GM21737 (cell line): ENCODE data around the gene ZNF264.
"Not testable (repeated sequence)": the region's sequence is repeated elsewhere in the genome, so short reads cannot be mapped to it uniquely, and the experiment has no call there.

Experiments
- ATAC-seq: cut with Tn5 transposase; IDR thresholded peaks from one replicate; pipeline ENCODE4 v1.9.1; 2021; ENCODE audit warnings: mild to moderate bottlenecking, moderate library complexity; ENCODE audit not compliant: unreplicated experiment

Gene ZNF264

DNA sequence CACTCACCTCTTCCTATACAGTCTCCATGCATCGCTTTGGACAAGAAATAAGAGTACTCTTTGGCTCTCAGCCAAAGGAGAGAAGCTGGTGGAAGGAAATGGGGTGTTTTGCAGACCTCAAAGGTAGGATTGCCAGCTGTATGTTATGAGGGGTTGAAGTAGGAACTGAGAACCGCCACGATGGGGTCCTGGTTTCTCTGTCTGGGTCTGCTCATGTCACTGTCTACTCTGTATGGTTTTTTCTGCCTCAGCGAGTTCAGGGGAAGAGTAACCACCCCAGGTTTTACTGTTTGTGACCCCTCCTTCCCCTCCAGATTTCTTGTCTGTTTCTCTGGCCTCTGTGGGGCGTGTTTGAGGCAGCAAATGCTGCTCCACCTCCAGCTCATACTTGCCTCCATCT lies 53.2 kb downstream of the ZNF264 start:
- no peak for ATAC-seq

GRCh38 chr19:57245066-57245465 lies 53.8 kb downstream of the ZNF264 start:
- ATAC-seq, result no peak

DNA sequence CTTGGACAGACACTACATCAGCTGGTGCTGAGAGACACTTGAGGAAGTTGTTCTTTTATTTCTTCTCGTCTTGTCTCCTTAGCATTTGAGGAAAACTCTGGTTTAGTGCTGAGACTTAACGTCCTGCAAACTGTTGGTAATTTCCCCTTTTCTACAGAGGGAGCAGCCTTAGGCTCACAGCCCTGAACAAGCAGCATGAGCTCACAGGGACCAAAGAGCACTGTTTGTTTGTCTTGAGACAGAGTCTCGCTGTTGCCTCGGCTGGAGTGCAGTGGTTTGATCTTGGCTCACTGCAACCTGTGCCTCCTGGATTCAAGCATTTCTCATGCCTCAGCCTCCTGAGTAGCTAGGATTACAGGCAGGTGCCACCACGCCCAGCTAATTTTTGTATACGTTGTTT lies 54.7 kb downstream of the ZNF264 start:
- no peak for ATAC-seq

GRCh38 chr19:57248646-57249045 lies 57.3 kb downstream of the ZNF264 start:
- no peak for ATAC-seq

- no peak for ATAC-seq
Measured at GRCh38 chr19:57249329-57249728, 58.0 kb downstream of the ZNF264 start.

DNA sequence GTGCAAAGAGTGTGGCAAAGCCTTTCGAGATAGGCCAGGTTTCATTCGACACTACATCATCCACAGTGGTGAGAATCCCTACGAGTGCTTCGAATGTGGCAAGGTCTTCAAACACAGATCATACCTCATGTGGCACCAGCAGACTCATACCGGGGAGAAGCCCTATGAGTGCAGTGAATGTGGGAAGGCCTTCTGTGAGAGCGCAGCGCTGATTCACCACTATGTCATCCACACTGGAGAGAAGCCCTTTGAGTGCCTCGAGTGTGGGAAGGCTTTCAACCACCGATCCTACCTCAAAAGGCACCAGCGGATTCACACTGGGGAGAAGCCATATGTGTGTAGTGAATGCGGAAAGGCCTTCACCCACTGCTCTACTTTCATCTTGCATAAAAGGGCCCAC lies 62.5 kb downstream of the ZNF264 start:
- not testable (repeated sequence) for ATAC-seq

DNA sequence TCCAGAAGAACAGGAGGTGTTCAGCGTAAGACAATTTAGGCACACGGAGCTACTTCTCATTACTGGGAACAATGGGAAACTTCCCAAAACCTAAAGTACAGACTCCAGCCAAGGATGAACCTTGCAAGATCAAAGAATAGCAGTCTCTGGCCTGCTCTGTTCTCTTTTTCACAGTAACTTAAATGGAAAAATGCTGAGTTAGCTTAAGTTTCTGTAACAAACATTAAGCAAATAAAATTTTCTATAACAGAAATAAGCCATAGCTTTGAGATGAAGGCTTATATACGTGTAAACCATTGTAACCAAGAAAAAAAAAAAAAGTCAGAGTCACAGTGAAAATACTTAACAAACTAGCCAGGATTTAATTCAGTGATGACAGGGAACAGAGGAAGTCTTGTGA lies 70.7 kb downstream of the ZNF264 start:
- no peak for ATAC-seq

- ATAC-seq, result no peak
Measured at GRCh38 chr19:57263244-57263741, 72.0 kb downstream of the ZNF264 start.

- ATAC-seq, result no peak
Measured at GRCh38 chr19:57267291-57267690, 76.0 kb downstream of the ZNF264 start.

GRCh38 chr19:57269515-57270250 lies 78.4 kb downstream of the ZNF264 start:
- no peak for ATAC-seq

DNA sequence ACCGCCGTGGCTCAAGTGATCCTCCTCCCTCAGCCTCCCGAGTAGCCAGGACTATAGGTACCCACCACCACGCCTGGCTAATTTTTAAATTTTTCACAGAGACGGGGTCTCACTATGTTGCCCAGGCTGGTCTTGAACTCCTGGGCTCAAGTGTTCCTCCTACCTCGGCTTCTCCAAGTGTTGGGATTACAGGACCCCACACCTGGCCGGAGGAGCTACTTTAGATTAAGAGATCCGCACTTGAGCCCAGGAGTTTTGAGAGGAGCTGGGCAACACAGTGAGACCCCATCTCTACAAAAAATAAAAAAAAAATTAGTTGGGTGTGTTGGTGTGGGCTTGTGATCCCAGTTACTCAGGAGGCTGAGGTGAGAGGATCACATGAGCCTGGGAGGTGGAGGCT lies 80.0 kb downstream of the ZNF264 start:
- ATAC-seq, result no peak
